Breast epithelium (tissue), 4 donors: Measurements from ENCODE around the gene RAI1. TPM values are rescaled to one million over a fixed set of nuclear protein-coding genes. Genes with fewer than 3 reads are reported as not detected.

Experiments used
- DNase-seq, 2 donors: peaks; one replicate each; pipeline ENCODE4 v3.0.0-alpha.2; 2019; ENCODE audit warnings: low spot score in 2 of 2
- H3K27ac ChIP-seq, 2 donors: fragments of 200-600 bp; sonication (generic) in 1 of 2; one replicate each; pipeline ENCODE4 v1.5.1; 2016 to 2019; ENCODE audit warnings: mild to moderate bottlenecking in 1 of 2
- H3K27me3 ChIP-seq, 2 donors: fragments of 200-600 bp; sonication (generic) in 1 of 2; one replicate each; pipeline versions ENCODE4 v1.5.1 to v1.6.0; 2017 to 2019; ENCODE audit warnings: control low read depth in 1 of 2, mild to moderate bottlenecking in 1 of 2
- H3K36me3 ChIP-seq: fragments of 200-600 bp; one replicate; pipeline ENCODE4 v1.5.1; 2019
- H3K4me1 ChIP-seq, 2 donors: fragments of 200-600 bp; sonication (generic); one replicate each; pipeline ENCODE4 v1.5.1; 2016 to 2019; ENCODE audit warnings: control low read depth in 1 of 2
- H3K4me3 ChIP-seq, 3 donors: fragments of 200-600 bp; sonication (generic); 1 replicate in 2 of 3; 2 replicates in 1 of 3; pipeline ENCODE4 v1.5.1; 2016 to 2019; ENCODE audit warnings: mild to moderate bottlenecking in 3 of 3, moderate library complexity in 2 of 3
- H3K9me3 ChIP-seq, 2 donors: fragments of 200-600 bp; sonication (generic) in 1 of 2; one replicate each; pipeline ENCODE4 v1.5.1; 2016 to 2019; ENCODE audit warnings: control low read depth in 1 of 2
- POLR2A ChIP-seq: fragments of 450-650 bp; IDR thresholded peaks from one replicate; pipeline ENCODE4 v1.6.1; 2016; ENCODE audit warnings: antibody characterized with exemption, mild to moderate bottlenecking, moderate library complexity
- POLR2AphosphoS5 ChIP-seq, 3 donors: sonication (generic); formaldehyde crosslinking; IDR thresholded peaks; one replicate each; pipeline ENCODE4 v1.6.1; 2017; ENCODE audit warnings: antibody characterized with exemption in 3 of 3
- intact Hi-C: fragments of 100-400 bp; cut with DNase I; formaldehyde crosslinking; loops from one replicate; pipeline ENCODE4 v1.15.1; 2023; ENCODE audit warnings: low total_unique reads
- total RNA-seq, 3 donors: library from RNA; depleted of rRNA; stranded (reverse); fragments of >200 nt; gene quantifications; one replicate each; pipeline ENCODE4 v1.1.0, GENCODE V29; 2016
- TF ChIP-seq, protein P1 (sequence below), 3 donors: fragments of 450-650 bp; IDR thresholded peaks; one replicate each; pipeline ENCODE4 v1.5.1; 2016 to 2017; ENCODE audit warnings: antibody characterized with exemption in 3 of 3, mild to moderate bottlenecking in 3 of 3, moderate library complexity in 3 of 3

The RAI1 gene
- total RNA-seq, 3 donors from 2014 or later = 5.6 to 25.6 (median 20.6) TPM

DNA sequence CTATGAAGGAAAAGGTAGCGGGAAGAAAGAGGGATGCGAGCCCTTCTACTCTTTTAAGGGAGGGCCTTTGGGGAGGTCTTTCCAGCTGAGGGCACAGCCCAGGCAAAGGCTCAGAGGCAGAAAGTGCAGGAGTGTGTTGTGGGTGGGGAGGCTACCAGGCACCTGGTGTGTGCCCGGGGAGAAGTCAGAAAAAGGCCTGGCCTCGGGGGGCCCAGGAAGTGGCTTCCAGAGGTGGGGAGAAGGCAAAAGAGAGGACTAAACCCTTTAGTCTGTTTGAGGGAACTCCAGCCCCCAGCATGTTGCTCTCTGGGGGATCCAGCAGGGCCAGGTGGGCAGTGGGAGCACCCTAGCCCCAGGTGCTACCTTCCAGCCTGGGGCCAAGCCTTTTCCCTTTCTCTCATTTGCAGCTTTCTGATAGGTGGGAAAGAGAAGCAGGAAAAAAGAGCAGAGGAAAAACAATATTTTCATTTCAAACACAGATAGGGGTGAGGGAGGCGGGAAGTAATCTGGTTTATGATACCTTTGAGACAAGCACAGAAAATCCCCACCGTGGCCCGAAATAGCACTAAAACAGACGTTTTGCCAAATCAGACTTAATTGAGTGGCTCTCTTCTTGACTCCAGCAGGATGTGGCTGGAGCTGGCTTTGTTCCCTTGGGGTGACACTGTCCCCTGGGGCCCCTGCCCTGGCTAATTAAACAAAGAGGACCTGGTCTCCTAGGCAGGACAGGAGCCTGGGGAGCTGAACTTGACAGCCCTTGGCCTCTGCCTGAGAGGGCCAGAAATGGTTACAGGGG is 10.4 kb downstream of the RAI1 start:
- no peaks in the 10 kb centered on the region for H3K9me3 ChIP-seq
- no peak for DNase-seq
- TF ChIP-seq POLR2AphosphoS5 (IDR thresholded peaks at IDR 0.05) (no peak), POLR2A (no peak)
- TF ChIP-seq, protein P1, sequence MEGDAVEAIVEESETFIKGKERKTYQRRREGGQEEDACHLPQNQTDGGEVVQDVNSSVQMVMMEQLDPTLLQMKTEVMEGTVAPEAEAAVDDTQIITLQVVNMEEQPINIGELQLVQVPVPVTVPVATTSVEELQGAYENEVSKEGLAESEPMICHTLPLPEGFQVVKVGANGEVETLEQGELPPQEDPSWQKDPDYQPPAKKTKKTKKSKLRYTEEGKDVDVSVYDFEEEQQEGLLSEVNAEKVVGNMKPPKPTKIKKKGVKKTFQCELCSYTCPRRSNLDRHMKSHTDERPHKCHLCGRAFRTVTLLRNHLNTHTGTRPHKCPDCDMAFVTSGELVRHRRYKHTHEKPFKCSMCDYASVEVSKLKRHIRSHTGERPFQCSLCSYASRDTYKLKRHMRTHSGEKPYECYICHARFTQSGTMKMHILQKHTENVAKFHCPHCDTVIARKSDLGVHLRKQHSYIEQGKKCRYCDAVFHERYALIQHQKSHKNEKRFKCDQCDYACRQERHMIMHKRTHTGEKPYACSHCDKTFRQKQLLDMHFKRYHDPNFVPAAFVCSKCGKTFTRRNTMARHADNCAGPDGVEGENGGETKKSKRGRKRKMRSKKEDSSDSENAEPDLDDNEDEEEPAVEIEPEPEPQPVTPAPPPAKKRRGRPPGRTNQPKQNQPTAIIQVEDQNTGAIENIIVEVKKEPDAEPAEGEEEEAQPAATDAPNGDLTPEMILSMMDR (IDR thresholded peaks at IDR 0.05) = no peak
- H3K27me3 ChIP-seq = no peaks in the 10 kb centered on the region
- H3K36me3 ChIP-seq = no peaks in the 10 kb centered on the region
- H3K27ac ChIP-seq = peak overlapping the region; percentile 99 to 100
- H3K4me1 ChIP-seq = peaks cover 30 to 47% of the 10 kb centered on the region in 2 donors
- no peak overlapping the region for H3K4me3 ChIP-seq
- intact Hi-C loops = no loop called here

DNA sequence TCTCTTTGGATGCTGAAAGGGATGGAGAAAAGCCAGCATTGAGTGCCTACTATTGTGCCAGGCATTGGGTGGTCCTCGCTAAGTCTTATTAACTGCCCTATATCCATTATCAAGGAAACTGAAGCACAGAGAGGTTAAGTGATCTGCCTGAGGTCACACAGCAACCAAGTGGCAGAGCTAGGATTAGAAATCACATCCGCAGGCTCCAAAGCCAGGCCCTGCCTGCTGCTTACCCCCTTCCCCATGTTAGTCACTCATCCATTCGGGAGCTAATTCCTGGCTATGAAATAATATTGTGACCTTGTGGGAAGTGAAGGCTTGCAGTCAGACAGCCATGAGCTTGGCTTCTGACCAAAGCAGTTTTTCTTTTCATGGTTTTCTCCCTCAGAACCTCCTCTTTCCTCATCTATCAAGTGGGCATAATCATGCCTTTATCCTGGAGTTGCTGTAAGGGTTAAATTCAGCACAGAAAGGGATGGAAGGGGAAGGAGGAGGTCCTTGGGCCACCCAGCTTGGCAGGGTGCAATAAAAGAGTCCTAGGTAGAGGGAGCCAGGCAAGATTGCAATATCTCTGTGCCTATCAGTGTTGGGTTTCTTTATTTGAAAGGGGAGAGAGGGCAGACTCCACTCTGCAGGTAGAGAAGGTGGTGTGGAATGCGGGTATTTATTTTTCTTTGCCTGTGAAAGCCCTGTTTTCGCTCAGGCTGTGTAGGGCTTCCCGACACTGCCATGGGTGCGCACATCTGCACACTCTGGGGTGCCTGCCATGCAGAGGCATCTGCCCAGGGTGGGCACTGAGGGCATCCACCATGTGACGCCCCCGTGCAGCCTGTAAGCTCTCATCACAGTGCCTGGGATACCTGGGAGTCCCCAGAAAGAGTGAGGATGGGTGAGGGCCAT is 11.3 kb downstream of the RAI1 start:
- TF ChIP-seq, protein P1 (IDR thresholded peaks at IDR 0.05) = no peak
- TF ChIP-seq POLR2AphosphoS5 (IDR thresholded peaks at IDR 0.05) (no peak), POLR2A (no peak)
- peaks cover 31 to 52% of the 10 kb centered on the region in 2 donors for H3K4me1 ChIP-seq
- DNase-seq = no peak
- no peaks in the 10 kb centered on the region for H3K27me3 ChIP-seq
- intact Hi-C loops = no loop called here
- H3K36me3 ChIP-seq = no peaks in the 10 kb centered on the region
- H3K4me3 ChIP-seq = peak overlapping the region in 1 of 3 donors; percentile 76
- H3K9me3 ChIP-seq = no peaks in the 10 kb centered on the region
- peak overlapping the region; percentile 99 to 100 for H3K27ac ChIP-seq

DNA sequence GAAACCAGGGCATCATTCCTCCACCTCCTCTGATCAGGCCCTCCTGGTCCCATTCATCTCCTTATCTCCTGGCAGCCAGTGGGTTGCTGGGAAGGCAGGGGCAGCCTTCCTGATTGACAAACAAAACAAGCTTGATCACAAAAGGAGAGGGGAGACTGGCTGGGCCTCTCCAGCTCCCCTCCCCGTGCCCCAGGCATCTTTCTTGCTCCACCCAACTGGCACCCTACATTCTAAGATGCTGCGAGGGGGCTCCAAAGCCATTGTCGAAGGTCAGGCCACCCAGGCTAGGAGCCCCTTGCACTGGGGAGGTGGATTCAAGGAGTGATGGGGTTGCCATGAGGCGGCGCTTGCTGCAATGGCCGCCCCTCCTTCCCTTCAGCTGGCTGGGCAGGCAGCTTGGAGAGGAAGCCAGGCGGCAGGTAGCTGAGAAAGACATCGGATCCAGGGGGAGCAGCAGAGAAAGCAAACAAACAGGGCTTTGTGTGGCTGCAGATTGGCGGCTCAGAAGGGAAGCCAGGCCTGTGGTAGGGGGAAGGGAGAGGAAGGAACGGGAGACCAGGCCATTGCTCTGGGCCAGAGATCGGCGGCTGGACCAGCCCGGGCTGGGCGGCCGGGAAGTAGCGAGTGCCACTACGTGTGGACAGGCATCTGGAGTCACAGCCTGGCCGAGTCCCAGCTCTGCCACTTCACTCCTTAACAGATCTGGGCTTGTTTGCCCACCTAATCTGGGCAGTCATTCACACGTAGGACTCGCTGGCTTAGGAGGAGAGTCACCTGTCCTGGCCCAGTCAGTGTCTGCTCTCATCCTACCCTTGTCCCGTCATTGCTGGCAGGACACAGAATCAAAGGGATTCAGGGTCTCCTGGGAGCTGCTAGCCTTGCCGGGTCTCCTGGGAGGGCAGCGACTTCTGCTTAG is 12.3 kb downstream of the RAI1 start:
- Histone ChIP-seq H3K36me3 (no peaks in the 10 kb centered on the region), H3K9me3 (no peaks in the 10 kb centered on the region), H3K4me3 (peak overlapping the region in 2 of 3 donors; percentile 70 to 76), H3K4me1 (peaks cover 31 to 61% of the 10 kb centered on the region in 2 donors), H3K27ac (peak overlapping the region; percentile 99 to 100), H3K27me3 (no peaks in the 10 kb centered on the region)
- intact Hi-C loops = no loop called here
- TF ChIP-seq POLR2A = peak; percentile 13
- TF ChIP-seq POLR2AphosphoS5 (IDR thresholded peaks at IDR 0.05) = peak in 2 of 3 donors; percentile 16 to 33
- TF ChIP-seq, protein P1 (IDR thresholded peaks at IDR 0.05) = no peak
- peak; percentile 87 for DNase-seq

DNA sequence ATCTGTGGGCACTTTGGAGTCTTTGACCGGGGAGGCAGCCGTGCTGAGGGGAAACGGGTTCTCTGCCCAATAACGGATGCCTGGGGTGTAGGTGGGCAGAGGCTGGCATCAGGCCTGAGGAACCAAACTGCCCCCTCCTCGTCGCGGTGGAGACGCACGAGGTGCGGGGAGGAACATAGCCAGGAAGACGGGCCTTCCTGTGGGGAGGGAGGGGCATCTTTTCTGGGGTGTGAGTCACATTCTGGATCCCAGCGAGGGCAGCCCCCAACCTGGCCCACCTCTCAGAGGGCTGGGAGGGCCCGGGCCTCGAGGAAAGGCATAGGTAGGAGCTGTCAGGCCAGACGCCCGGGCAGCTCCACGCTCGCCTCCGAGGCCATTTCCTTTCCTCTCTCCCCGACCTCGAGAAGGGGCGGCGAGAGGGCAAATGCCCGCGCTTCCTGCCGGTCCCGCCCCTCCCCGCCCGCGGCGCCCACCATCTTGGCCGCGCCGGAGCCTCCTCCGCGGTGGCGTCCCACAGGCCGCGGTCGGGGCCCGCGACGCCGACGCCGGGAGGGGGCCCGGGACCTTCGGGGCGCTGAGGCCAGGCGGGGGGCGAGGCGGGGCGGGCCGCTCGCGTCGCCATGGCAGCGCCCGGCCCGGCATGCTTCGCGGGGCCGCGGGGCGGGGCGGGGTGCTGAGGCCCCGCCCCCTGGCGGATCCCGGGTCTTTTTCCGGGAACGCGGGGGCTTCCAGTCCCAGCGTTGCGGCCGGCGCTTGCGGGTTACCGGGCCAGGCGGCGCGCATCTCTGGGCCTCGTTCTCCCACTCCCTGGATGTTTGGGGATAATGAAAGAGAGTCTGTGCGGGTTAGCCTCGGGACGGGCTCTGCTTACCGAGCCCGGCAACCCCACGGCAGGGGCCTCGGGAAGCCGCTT is 13.2 kb downstream of the RAI1 start:
- no peaks in the 10 kb centered on the region for H3K9me3 ChIP-seq
- H3K4me3 ChIP-seq = peak overlapping the region; percentile 66 to 76 (median 70)
- no peaks in the 10 kb centered on the region for H3K36me3 ChIP-seq
- peak in 1 of 2 donors; percentile 75 for DNase-seq
- no peaks in the 10 kb centered on the region for H3K27me3 ChIP-seq
- intact Hi-C loops = no loop called here
- H3K27ac ChIP-seq = peak overlapping the region; percentile 99 to 100
- TF ChIP-seq POLR2AphosphoS5 (IDR thresholded peaks at IDR 0.05) = peak; percentile 39 to 75 (median 54)
- peak; percentile 39 for TF ChIP-seq POLR2A
- TF ChIP-seq, protein P1 (IDR thresholded peaks at IDR 0.05) = no peak
- peaks cover 31 to 70% of the 10 kb centered on the region in 2 donors for H3K4me1 ChIP-seq
